Gastrocnemius medialis (tissue), 4 donors: Measurements from ENCODE around the gene FHIP1B.

ENCODE experiments used
- CTCF ChIP-seq, 5 experiments: fragments of 450-650 bp in 3 of 5; fragments of 200-600 bp in 2 of 5; sonication (generic) in 2 of 5; IDR thresholded peaks in 4 of 5; conservative IDR thresholded peaks in 1 of 5; 1 replicate in 4 of 5; 2 replicates in 1 of 5; pipeline ENCODE4 v1.5.1; 2016 to 2019; ENCODE audit warnings: antibody characterized with exemption in 5 of 5, mild to moderate bottlenecking in 3 of 5, moderate library complexity in 3 of 5
- POLR2A ChIP-seq, 2 donors: fragments of 450-650 bp; IDR thresholded peaks; one replicate each; pipeline ENCODE4 v1.6.1; 2017; ENCODE audit warnings: antibody characterized with exemption in 2 of 2, mild to moderate bottlenecking in 2 of 2, moderate library complexity in 2 of 2

DNA sequence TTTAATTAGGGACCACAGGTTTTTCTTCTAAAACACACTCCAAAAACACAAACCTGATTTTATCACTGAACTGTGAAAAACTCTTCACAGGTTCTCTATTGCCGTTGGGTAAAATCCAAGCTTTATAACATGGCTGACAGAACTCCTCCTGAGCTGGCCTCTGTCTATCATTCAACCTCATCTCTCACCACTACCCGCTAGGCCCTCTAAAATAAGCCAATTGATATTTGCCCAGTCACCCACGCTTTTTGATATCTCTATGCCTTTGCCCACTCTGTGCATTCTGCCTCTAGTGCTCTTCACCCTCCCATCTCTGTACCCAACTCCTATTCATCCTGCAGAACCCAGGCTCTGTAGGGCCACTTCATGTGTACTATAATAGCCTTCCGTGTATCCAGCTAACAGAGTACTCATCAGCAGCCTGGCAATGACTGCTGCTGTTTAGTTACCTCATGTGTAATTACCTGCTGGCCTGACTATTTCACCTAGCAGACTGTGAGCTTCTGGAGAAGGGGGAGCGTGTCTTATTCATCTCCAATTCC lies 3.4 kb upstream of the FHIP1B start:
- TF ChIP-seq CTCF (IDR thresholded peaks at IDR 0.05 in 4 of 5, conservative IDR thresholded peaks at IDR 0.05 in 1 of 5) (no peak), POLR2A (IDR thresholded peaks at IDR 0.05) (no peak)
